ENCODE measurements around the gene DLX6. TPM values are rescaled to one million over a fixed set of nuclear protein-coding genes. Genes with fewer than 3 reads are reported as not detected.

Gene DLX6
- total and polyA plus RNA-seq, 2 experiments from 2014 or later: not detected

GRCh38 chr7:97016381-97017191 is 11.2 kb downstream of the DLX6 start:
- Histone ChIP-seq H3K4me3 (peak overlapping the region; percentile 51), H3K79me2 (replicated peaks; ENCODE audit: insufficient read depth) (no peaks in the 10 kb centered on the region)

GRCh38 chr7:97017192-97018125 is 12.1 kb downstream of the DLX6 start:
- peak; percentile 12 for DNase-seq (ENCODE audit: low spot score)
- H4K20me1 ChIP-seq (replicated peaks; ENCODE audit: insufficient read depth): peaks cover 49% of the 10 kb centered on the region
- H3K27ac Mint-ChIP-seq: no peak overlapping the region
- TF ChIP-seq STAT1 (IDR thresholded peaks at IDR 0.05; ENCODE audit: unreplicated experiment) (no peak), POLR2AphosphoS5 (IDR thresholded peaks at IDR 0.05; ENCODE audit: low read depth) (no peak), ZNF114 (CRISPR knock-in tag; IDR thresholded peaks at IDR 0.05) (no peak), ZNF331 (CRISPR knock-in tag; IDR thresholded peaks at IDR 0.05; ENCODE audit: low read depth) (no peak), EZH2phosphoT487 (IDR thresholded peaks at IDR 0.05; ENCODE audit: unreplicated experiment) (peak; percentile 21), JUNB (IDR thresholded peaks at IDR 0.05; ENCODE audit: unreplicated experiment) (no peak), EZH2 (IDR thresholded peaks at IDR 0.05; ENCODE audit: low read depth, unreplicated experiment) (peak; percentile 94), CREB1 (CRISPR knock-in tag; IDR thresholded peaks at IDR 0.05; ENCODE audit: low read depth) (no peak), ETS1 (IDR thresholded peaks at IDR 0.05) (no peak), CTCF (conservative IDR thresholded peaks at IDR 0.05; ENCODE audit: low read depth in 2 of 2) (no peak)

More at GRCh38 chr7:97016381-97017191, 11.2 kb downstream of the DLX6 start:
- H3K27me3 Mint-ChIP-seq (ENCODE audit: insufficient read depth, low read depth, poor library complexity): peaks cover 100% of the 10 kb centered on the region
- H3K4me3 Mint-ChIP-seq: peak overlapping the region; percentile 68
- DNase-seq (ENCODE audit: low spot score) (peak; percentile 92), ATAC-seq (peak; percentile 67)
- Histone ChIP-seq H3K9me2 (ENCODE audit: insufficient read depth) (no peaks in the 10 kb centered on the region), H2AFZ (peak overlapping the region; percentile 59), H3K4me1 (ENCODE audit: insufficient read depth) (peaks cover 64% of the 10 kb centered on the region), H3K4me2 (peak overlapping the region; percentile 79), H4K20me1 (replicated peaks; ENCODE audit: insufficient read depth) (peaks cover 54% of the 10 kb centered on the region), H3K36me3 (ENCODE audit: insufficient read depth) (no peaks in the 10 kb centered on the region), H3K27me3 (ENCODE audit: insufficient read depth) (peaks cover 100% of the 10 kb centered on the region), H3K27ac (ENCODE audit: low read depth) (no peak overlapping the region), H3F3A (replicated peaks; ENCODE audit: low read depth) (peaks cover 58% of the 10 kb centered on the region)
- H3K27ac Mint-ChIP-seq: no peak overlapping the region
- no peaks in the 10 kb centered on the region; the same call in 2 of the 3 replicates for H3K36me3 Mint-ChIP-seq (ENCODE audit: low read depth)
- H3K4me1 Mint-ChIP-seq: peaks cover 50% of the 10 kb centered on the region
- TF ChIP-seq ZNF331 (CRISPR knock-in tag; IDR thresholded peaks at IDR 0.05; ENCODE audit: low read depth) (no peak), CTCF (conservative IDR thresholded peaks at IDR 0.05; ENCODE audit: low read depth in 2 of 2) (peak; percentile 41 to 60), EZH2 (IDR thresholded peaks at IDR 0.05; ENCODE audit: low read depth, unreplicated experiment) (peak; percentile 62), EZH2phosphoT487 (IDR thresholded peaks at IDR 0.05; ENCODE audit: unreplicated experiment) (peak; percentile 16)
- peaks cover 7% of the 10 kb centered on the region; the same call in 1 of the 3 replicates for H3K9me3 Mint-ChIP-seq

More at GRCh38 chr7:97017192-97018125, 12.1 kb downstream of the DLX6 start:
- Mint-ChIP-seq H3K36me3 (ENCODE audit: low read depth) (no peaks in the 10 kb centered on the region; the same call in 2 of the 3 replicates), H3K27me3 (ENCODE audit: insufficient read depth, low read depth, poor library complexity) (peaks cover 100% of the 10 kb centered on the region), H3K4me1 (peaks cover 49% of the 10 kb centered on the region), H3K9me3 (peaks cover 7% of the 10 kb centered on the region; the same call in 1 of the 3 replicates), H3K4me3 (peak overlapping the region; percentile 68)
- H3F3A ChIP-seq (replicated peaks; ENCODE audit: low read depth): peaks cover 58% of the 10 kb centered on the region
- H3K9me2 ChIP-seq (ENCODE audit: insufficient read depth): no peaks in the 10 kb centered on the region
- no peaks in the 10 kb centered on the region for H3K36me3 ChIP-seq (ENCODE audit: insufficient read depth)
- ATAC-seq: no peak
- H3K27ac ChIP-seq (ENCODE audit: low read depth): no peak overlapping the region
- H3K4me1 ChIP-seq (ENCODE audit: insufficient read depth): peaks cover 64% of the 10 kb centered on the region
- peak overlapping the region; percentile 51; the same call in 1 of the 2 replicates for H3K4me3 ChIP-seq
- H3K4me2 ChIP-seq: peak overlapping the region; percentile 79
- H3K27me3 ChIP-seq (ENCODE audit: insufficient read depth): peaks cover 100% of the 10 kb centered on the region
- H3K79me2 ChIP-seq (replicated peaks; ENCODE audit: insufficient read depth): no peaks in the 10 kb centered on the region
- no peak overlapping the region for H2AFZ ChIP-seq

Measured in GM23338 (cell line).